Trophoblast cell (in vitro differentiated cells and primary cell): ENCODE results near the gene UBE2U.

Experiments
- DNase-seq, 2 donors: peaks; one replicate each; pipeline ENCODE4 v3.0.0-alpha.2; 2016
- H2AFZ ChIP-seq: 2 replicates; pipeline ENCODE4 v1.6.1; 2013; ENCODE audit warnings: low read length, moderate library complexity, mild to moderate bottlenecking; ENCODE audit not compliant: insufficient read depth, poor library complexity
- H2AK5ac ChIP-seq: 2 replicates; pipeline ENCODE4 v1.6.1; 2013; ENCODE audit warnings: mild to moderate bottlenecking, low read length
- H2BK120ac ChIP-seq: 2 replicates; pipeline ENCODE4 v1.6.1; 2013; ENCODE audit warnings: low read length, mild to moderate bottlenecking, moderate library complexity; ENCODE audit not compliant: insufficient read depth, poor library complexity
- H2BK12ac ChIP-seq: 2 replicates; pipeline ENCODE4 v1.6.1; 2013; ENCODE audit warnings: mild to moderate bottlenecking, low read length, moderate library complexity
- H2BK5ac ChIP-seq: 2 replicates; pipeline ENCODE4 v1.6.1; 2013; ENCODE audit warnings: low read length, low read depth, moderate library complexity, mild to moderate bottlenecking; ENCODE audit not compliant: poor library complexity
- H3K14ac ChIP-seq: 2 replicates; pipeline ENCODE4 v1.6.1; 2013; ENCODE audit warnings: mild to moderate bottlenecking, low read length
- H3K18ac ChIP-seq: 2 replicates; pipeline ENCODE4 v1.6.1; 2013; ENCODE audit warnings: mild to moderate bottlenecking, low read length
- H3K23ac ChIP-seq: 2 replicates; pipeline ENCODE4 v1.6.1; 2013; ENCODE audit warnings: low read length
- H3K27ac ChIP-seq: 2 replicates; pipeline ENCODE4 v1.5.1; 2013; ENCODE audit warnings: low read depth, mild to moderate bottlenecking, inconsistent platforms, low read length, moderate library complexity
- H3K27me3 ChIP-seq: 2 replicates; pipeline ENCODE4 v1.6.1; 2013; ENCODE audit warnings: inconsistent platforms, mild to moderate bottlenecking, low read length, moderate library complexity; ENCODE audit not compliant: insufficient read depth
- H3K36me3 ChIP-seq, 2 experiments: 1 replicate in 1 of 2; 2 replicates in 1 of 2; pipeline ENCODE4 v1.6.1; 2013; ENCODE audit warnings: low read length in 2 of 2, mild to moderate bottlenecking in 2 of 2, moderate library complexity in 1 of 2; ENCODE audit not compliant: insufficient read depth in 2 of 2, control insufficient read depth in 1 of 2
- H3K4ac ChIP-seq: 2 replicates; pipeline ENCODE4 v1.6.1; 2013; ENCODE audit warnings: low read depth, mild to moderate bottlenecking, low read length, moderate library complexity
- H3K4me1 ChIP-seq, 2 experiments: 1 replicate in 1 of 2; 2 replicates in 1 of 2; pipeline ENCODE4 v1.6.1; 2013; ENCODE audit warnings: low read length in 2 of 2, mild to moderate bottlenecking in 2 of 2, moderate library complexity in 1 of 2; ENCODE audit not compliant: insufficient read depth in 2 of 2, control insufficient read depth in 1 of 2
- H3K4me2 ChIP-seq: 2 replicates; pipeline ENCODE4 v1.6.1; 2013; ENCODE audit warnings: inconsistent platforms, mild to moderate bottlenecking, low read length, moderate library complexity
- H3K4me3 ChIP-seq: 2 replicates; pipeline ENCODE4 v1.5.1; 2013; ENCODE audit warnings: mild to moderate bottlenecking, low read depth, low read length, inconsistent platforms
- H3K79me1 ChIP-seq: one replicate; pipeline ENCODE4 v1.6.1; 2013; ENCODE audit warnings: low read length
- H3K79me2 ChIP-seq: 2 replicates; pipeline ENCODE4 v1.6.1; 2013; ENCODE audit warnings: low read length, mild to moderate bottlenecking; ENCODE audit not compliant: control insufficient read depth, insufficient read depth, poor library complexity
- H3K9ac ChIP-seq: 2 replicates; pipeline ENCODE4 v1.6.1; 2013; ENCODE audit warnings: mild to moderate bottlenecking, low read length
- H3K9me3 ChIP-seq: 2 replicates; pipeline ENCODE4 v1.6.1; 2013; ENCODE audit warnings: low read depth, mild to moderate bottlenecking, control low read depth, inconsistent platforms, low read length; ENCODE audit not compliant: insufficient read depth
- H4K12ac ChIP-seq: 2 replicates; pipeline ENCODE4 v1.6.1; 2013; ENCODE audit warnings: low read depth, mild to moderate bottlenecking, low read length, moderate library complexity
- H4K8ac ChIP-seq: 2 replicates; pipeline ENCODE4 v1.6.1; 2013; ENCODE audit warnings: low read depth, mild to moderate bottlenecking, low read length, moderate library complexity
- H4K91ac ChIP-seq: one replicate; pipeline ENCODE4 v1.6.1; 2013; ENCODE audit warnings: low read depth, mild to moderate bottlenecking, low read length, moderate library complexity
- WGBS: extraction: QIAGEN DNeasy Blood & Tissue Kit; methylation state at CpG from one replicate; pipeline ENCODE4 v1.1.7; 2013; ENCODE audit warnings: missing lambda C conversion rate; ENCODE audit not compliant: insufficient read length, insufficient coverage; ENCODE audit errors: extremely low coverage; 5-methylcytosine and 5-hydroxymethylcytosine counted together

UBE2U gene

GRCh38 chr1:64200064-64200463 is 3.4 kb upstream of the UBE2U start:
- H3K27me3 ChIP-seq = no peaks in the 10 kb centered on the region
- no peaks in the 10 kb centered on the region for H3K79me1 ChIP-seq
- H2AFZ ChIP-seq = no peak overlapping the region
- WGBS = no CpG with 5 or more reads among the region's 1 CpG
- H4K8ac ChIP-seq = no peak overlapping the region
- no peaks in the 10 kb centered on the region for H3K4me1 ChIP-seq
- H3K4ac ChIP-seq = no peak overlapping the region
- no peak overlapping the region for H3K23ac ChIP-seq
- H4K91ac ChIP-seq = no peak overlapping the region
- no peaks in the 10 kb centered on the region for H3K79me2 ChIP-seq
- no peaks in the 10 kb centered on the region for H3K36me3 ChIP-seq
- no peak overlapping the region for H2BK5ac ChIP-seq
- DNase-seq = no peak
- H3K14ac ChIP-seq = no peak overlapping the region
- no peak overlapping the region for H3K4me3 ChIP-seq
- H3K9me3 ChIP-seq = no peaks in the 10 kb centered on the region
- H3K9ac ChIP-seq = no peak overlapping the region
- H3K18ac ChIP-seq = no peak overlapping the region
- H2AK5ac ChIP-seq = no peak overlapping the region
- H4K12ac ChIP-seq = no peak overlapping the region
- no peak overlapping the region for H2BK12ac ChIP-seq
- no peak overlapping the region for H3K4me2 ChIP-seq
- no peak overlapping the region for H2BK120ac ChIP-seq
- no peak overlapping the region for H3K27ac ChIP-seq

GRCh38 chr1:64209221-64209620 is 5.8 kb downstream of the UBE2U start:
- H3K79me1 ChIP-seq = no peaks in the 10 kb centered on the region

GRCh38 chr1:64212031-64212430 is 8.6 kb downstream of the UBE2U start:
- Histone ChIP-seq H3K27me3 (no peaks in the 10 kb centered on the region), H4K91ac (no peak overlapping the region), H4K8ac (no peak overlapping the region), H3K14ac (no peak overlapping the region), H3K4me3 (no peak overlapping the region), H3K27ac (no peak overlapping the region), H2BK120ac (no peak overlapping the region), H3K9me3 (no peaks in the 10 kb centered on the region), H2AFZ (no peak overlapping the region), H3K23ac (no peak overlapping the region), H3K4ac (no peak overlapping the region), H3K36me3 (no peaks in the 10 kb centered on the region), H3K4me2 (no peak overlapping the region), H2AK5ac (no peak overlapping the region), H2BK5ac (no peak overlapping the region), H3K79me1 (no peaks in the 10 kb centered on the region), H3K79me2 (no peaks in the 10 kb centered on the region), H2BK12ac (no peak overlapping the region), H3K4me1 (no peaks in the 10 kb centered on the region), H4K12ac (no peak overlapping the region), H3K18ac (no peak overlapping the region), H3K9ac (no peak overlapping the region)
- no peak for DNase-seq

More at GRCh38 chr1:64209221-64209620, 5.8 kb downstream of the UBE2U start:
- Histone ChIP-seq H4K8ac (no peak overlapping the region), H3K18ac (no peak overlapping the region), H2BK12ac (no peak overlapping the region), H3K14ac (no peak overlapping the region), H3K4me1 (no peaks in the 10 kb centered on the region), H3K9ac (no peak overlapping the region), H3K4me3 (no peak overlapping the region), H3K4ac (no peak overlapping the region), H4K91ac (no peak overlapping the region), H3K79me2 (no peaks in the 10 kb centered on the region), H3K27ac (no peak overlapping the region), H2BK5ac (no peak overlapping the region), H3K9me3 (no peaks in the 10 kb centered on the region), H2AK5ac (no peak overlapping the region), H4K12ac (no peak overlapping the region), H3K23ac (no peak overlapping the region), H3K36me3 (no peaks in the 10 kb centered on the region), H3K27me3 (no peaks in the 10 kb centered on the region), H3K4me2 (no peak overlapping the region), H2AFZ (no peak overlapping the region), H2BK120ac (no peak overlapping the region)
- peak; percentile 46 to 72 for DNase-seq
- WGBS = no CpG with 5 or more reads among the region's 2 CpGs

DNA sequence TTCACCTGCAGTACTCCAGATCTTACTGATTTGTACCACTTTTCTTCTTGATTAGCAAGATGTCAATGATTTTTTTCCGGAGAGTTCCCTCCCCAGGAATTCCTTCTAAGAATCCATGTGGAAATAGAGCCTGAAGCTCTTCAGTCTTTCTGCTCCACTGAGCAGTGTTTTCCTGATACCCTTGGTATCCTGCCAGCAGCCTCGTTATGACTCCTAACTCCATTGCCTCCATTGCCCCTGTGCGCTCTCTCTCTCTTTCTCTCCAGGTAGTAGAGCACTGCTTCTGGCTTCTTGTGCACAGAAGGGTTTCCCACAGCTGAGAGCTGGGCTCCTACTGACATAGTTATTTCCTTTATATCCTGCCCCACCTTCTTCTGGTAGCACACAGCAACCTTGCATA is 12.2 kb downstream of the UBE2U start:
- Histone ChIP-seq H3K79me2 (no peaks in the 10 kb centered on the region), H2BK12ac (no peak overlapping the region), H3K4ac (no peak overlapping the region), H2BK120ac (no peak overlapping the region), H3K23ac (no peak overlapping the region), H2AK5ac (no peak overlapping the region), H4K8ac (no peak overlapping the region), H4K91ac (no peak overlapping the region), H3K4me3 (no peak overlapping the region), H3K9ac (no peak overlapping the region), H3K4me1 (no peaks in the 10 kb centered on the region), H4K12ac (no peak overlapping the region), H3K4me2 (no peak overlapping the region), H3K36me3 (no peaks in the 10 kb centered on the region), H3K14ac (no peak overlapping the region), H3K9me3 (no peaks in the 10 kb centered on the region), H2BK5ac (no peak overlapping the region), H3K27ac (no peak overlapping the region), H3K18ac (no peak overlapping the region), H3K79me1 (no peaks in the 10 kb centered on the region), H2AFZ (no peak overlapping the region), H3K27me3 (no peaks in the 10 kb centered on the region)
- DNase-seq = peak in 1 of 2 donors; percentile 33
- WGBS = no CpG with 5 or more reads among the region's 3 CpGs
